Lower lobe of right lung (tissue), 2 donors: ENCODE results near the gene DIPK2B. TPM values are rescaled to one million over a fixed set of nuclear protein-coding genes. Genes with fewer than 3 reads are reported as not detected.

Source experiments
- ATAC-seq, 2 donors: fragments of 200-7000 bp; cut with Tn5 transposase; one replicate each; pipeline ENCODE4 v1.9.1; 2020 to 2022; ENCODE audit warnings: mild to moderate bottlenecking in 2 of 2, moderate library complexity in 2 of 2
- DNase-seq: peaks from one replicate; pipeline ENCODE4 v3.0.0-alpha.2; 2020
- H3K27ac ChIP-seq: fragments of 200-600 bp; one replicate; pipeline ENCODE4 v1.8.0; 2022
- H3K27me3 ChIP-seq: fragments of 200-600 bp; one replicate; pipeline ENCODE4 v1.8.0; 2022; ENCODE audit warnings: low read depth
- H3K36me3 ChIP-seq: fragments of 200-600 bp; one replicate; pipeline ENCODE4 v1.8.0; 2022; ENCODE audit warnings: mild to moderate bottlenecking
- H3K4me1 ChIP-seq: fragments of 200-600 bp; one replicate; pipeline ENCODE4 v1.8.0; 2022
- H3K4me3 ChIP-seq: fragments of 200-600 bp; one replicate; pipeline ENCODE4 v1.8.0; 2022; ENCODE audit warnings: mild to moderate bottlenecking
- H3K9me3 ChIP-seq: fragments of 200-600 bp; one replicate; pipeline ENCODE4 v1.8.0; 2022
- intact Hi-C: fragments of 100-400 bp; cut with DNase I; formaldehyde crosslinking; loops from one replicate; pipeline ENCODE4 v1.11.0; 2022
- total RNA-seq: library from RNA; stranded (reverse); fragmentation: NEBNext Ultra II Directional; extraction: Animal tissue kit (Norgen Biotek cat#: 25700); gene quantifications from one replicate; pipeline ENCODE4 v1.2.1, GENCODE V29; 2021
- TF ChIP-seq, protein P1 (sequence below): fragments of 200-600 bp; IDR thresholded peaks from one replicate; pipeline ENCODE4 v1.8.0; 2022; ENCODE audit warnings: antibody characterized with exemption, mild to moderate bottlenecking
- donor health status: DM: no; HTN: yes; CAD: no; lungs with severe emphysema.

The DIPK2B gene
- total RNA-seq, 1 donor from 2014 or later: 14.4 TPM

DNA sequence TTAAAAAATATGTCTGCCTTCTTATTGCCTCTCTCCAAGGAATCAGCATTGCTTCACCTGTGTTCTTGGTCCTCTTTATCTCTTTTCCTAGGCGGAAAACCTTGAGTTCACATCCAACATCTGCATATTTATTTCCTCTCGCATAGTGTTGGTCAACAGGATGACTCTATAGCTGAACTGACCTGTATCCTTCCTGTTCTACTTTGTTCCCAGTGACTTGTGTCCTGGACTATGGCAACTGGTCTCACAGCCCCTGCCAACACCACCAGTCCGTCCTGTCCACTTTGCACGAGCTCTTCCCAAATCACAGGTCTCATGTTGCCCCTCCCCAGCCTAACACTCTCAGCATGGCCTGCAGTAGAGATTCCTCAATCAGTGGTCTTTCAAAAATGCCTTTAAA is 2.0 kb downstream of the DIPK2B start:
- Histone ChIP-seq H3K4me1 (no peaks in the 10 kb centered on the region), H3K36me3 (no peaks in the 10 kb centered on the region), H3K27me3 (no peaks in the 10 kb centered on the region), H3K4me3 (peak overlapping the region; percentile 30), H3K9me3 (no peaks in the 10 kb centered on the region), H3K27ac (peak overlapping the region; percentile 18)
- no peak for ATAC-seq
- DNase-seq: no peak
- TF ChIP-seq, protein P1, sequence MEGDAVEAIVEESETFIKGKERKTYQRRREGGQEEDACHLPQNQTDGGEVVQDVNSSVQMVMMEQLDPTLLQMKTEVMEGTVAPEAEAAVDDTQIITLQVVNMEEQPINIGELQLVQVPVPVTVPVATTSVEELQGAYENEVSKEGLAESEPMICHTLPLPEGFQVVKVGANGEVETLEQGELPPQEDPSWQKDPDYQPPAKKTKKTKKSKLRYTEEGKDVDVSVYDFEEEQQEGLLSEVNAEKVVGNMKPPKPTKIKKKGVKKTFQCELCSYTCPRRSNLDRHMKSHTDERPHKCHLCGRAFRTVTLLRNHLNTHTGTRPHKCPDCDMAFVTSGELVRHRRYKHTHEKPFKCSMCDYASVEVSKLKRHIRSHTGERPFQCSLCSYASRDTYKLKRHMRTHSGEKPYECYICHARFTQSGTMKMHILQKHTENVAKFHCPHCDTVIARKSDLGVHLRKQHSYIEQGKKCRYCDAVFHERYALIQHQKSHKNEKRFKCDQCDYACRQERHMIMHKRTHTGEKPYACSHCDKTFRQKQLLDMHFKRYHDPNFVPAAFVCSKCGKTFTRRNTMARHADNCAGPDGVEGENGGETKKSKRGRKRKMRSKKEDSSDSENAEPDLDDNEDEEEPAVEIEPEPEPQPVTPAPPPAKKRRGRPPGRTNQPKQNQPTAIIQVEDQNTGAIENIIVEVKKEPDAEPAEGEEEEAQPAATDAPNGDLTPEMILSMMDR: no peak
- intact Hi-C loops: no loop called here

DNA sequence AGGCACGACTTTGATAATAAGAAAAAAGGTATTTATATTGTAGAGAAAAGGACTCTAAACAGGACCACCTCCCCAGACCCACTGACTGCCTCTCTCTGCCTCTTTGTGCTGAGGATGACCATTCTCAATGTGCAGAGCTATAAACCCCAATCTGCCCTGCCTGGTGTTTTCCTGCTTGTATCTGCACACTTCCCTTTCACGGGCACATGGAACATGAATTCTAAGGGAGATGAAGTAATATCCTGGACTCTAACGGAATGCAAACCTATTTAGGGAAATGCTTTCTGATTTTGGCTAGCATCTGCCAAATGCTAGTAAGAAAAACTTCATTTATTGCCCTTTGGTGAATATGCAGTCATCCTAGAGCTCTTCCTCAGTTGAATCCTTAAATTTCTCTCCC is 2.4 kb downstream of the DIPK2B start:
- DNase-seq (no peak), ATAC-seq (no peak)
- Histone ChIP-seq H3K9me3 (no peaks in the 10 kb centered on the region), H3K27ac (no peak overlapping the region), H3K4me3 (no peak overlapping the region), H3K27me3 (no peaks in the 10 kb centered on the region), H3K4me1 (no peaks in the 10 kb centered on the region), H3K36me3 (no peaks in the 10 kb centered on the region)
- TF ChIP-seq, protein P1: no peak
- intact Hi-C loops: no loop called here

GRCh38 chrX:45196701-45197100 is 4.0 kb downstream of the DIPK2B start:
- intact Hi-C loops: no loop called here

GRCh38 chrX:45191820-45192409 is 8.8 kb downstream of the DIPK2B start:
- DNase-seq: no peak
- ATAC-seq: no peak
- H3K4me1 ChIP-seq: no peaks in the 10 kb centered on the region
- no peak overlapping the region for H3K27ac ChIP-seq
- no peaks in the 10 kb centered on the region for H3K9me3 ChIP-seq
- TF ChIP-seq, protein P1: no peak
- H3K27me3 ChIP-seq: no peaks in the 10 kb centered on the region
- intact Hi-C loops: no loop called here
- no peaks in the 10 kb centered on the region for H3K36me3 ChIP-seq
- no peak overlapping the region for H3K4me3 ChIP-seq

More at GRCh38 chrX:45196701-45197100, 4.0 kb downstream of the DIPK2B start:
- DNase-seq (no peak), ATAC-seq (no peak)
- Histone ChIP-seq H3K27me3 (no peaks in the 10 kb centered on the region), H3K4me3 (no peak overlapping the region), H3K27ac (no peak overlapping the region), H3K36me3 (no peaks in the 10 kb centered on the region), H3K4me1 (no peaks in the 10 kb centered on the region), H3K9me3 (no peaks in the 10 kb centered on the region)
- TF ChIP-seq, protein P1: no peak

GRCh38 chrX:45191383-45191782 is 9.3 kb downstream of the DIPK2B start:
- Histone ChIP-seq H3K4me3 (no peak overlapping the region), H3K27me3 (no peaks in the 10 kb centered on the region), H3K27ac (no peak overlapping the region), H3K36me3 (no peaks in the 10 kb centered on the region), H3K9me3 (no peaks in the 10 kb centered on the region), H3K4me1 (no peaks in the 10 kb centered on the region)
- DNase-seq (no peak), ATAC-seq (no peak)
- TF ChIP-seq, protein P1: no peak
- intact Hi-C loops: no loop called here
